ENCODE data around the gene TBCD.

The TBCD gene

DNA sequence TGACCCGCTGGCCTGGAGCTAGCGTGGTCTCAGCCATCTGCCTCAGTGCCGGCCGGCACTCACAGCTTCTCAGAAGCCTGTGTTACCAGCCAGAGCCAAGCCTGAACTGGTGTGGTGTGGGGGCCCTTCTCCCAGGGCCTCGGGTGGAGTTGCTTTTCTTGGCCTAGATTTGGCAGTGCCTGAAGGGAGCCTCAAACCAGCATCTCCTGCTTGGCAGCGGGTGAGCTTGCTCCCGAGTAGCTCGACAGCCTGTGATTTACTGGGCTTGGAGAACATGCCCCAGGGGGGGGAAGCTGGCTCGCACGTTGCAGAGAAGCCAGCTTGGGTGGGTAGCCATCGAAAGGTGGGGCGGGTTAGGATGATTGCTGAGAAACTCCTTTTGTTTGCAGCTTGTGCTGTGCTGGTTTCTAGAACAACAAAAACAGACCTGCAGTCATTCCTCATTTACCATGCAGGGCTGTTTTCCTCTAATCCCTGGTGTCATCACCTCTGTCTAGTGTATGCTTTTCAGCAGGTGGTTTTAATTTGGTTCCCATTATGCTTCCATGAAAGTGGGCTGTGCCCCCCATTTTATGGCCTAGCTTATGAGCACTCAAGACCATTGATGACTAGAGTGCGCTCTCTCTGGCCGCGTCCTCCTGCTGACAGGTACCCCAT, 42.2 kb downstream of the TBCD start:
- DNase-seq = no peak

GRCh38 chr17:82794781-82795482, 43.1 kb downstream of the TBCD start:
- no peak for DNase-seq

GRCh38 chr17:82795615-82796014, 43.8 kb downstream of the TBCD start:
- DNase-seq = no peak

DNA sequence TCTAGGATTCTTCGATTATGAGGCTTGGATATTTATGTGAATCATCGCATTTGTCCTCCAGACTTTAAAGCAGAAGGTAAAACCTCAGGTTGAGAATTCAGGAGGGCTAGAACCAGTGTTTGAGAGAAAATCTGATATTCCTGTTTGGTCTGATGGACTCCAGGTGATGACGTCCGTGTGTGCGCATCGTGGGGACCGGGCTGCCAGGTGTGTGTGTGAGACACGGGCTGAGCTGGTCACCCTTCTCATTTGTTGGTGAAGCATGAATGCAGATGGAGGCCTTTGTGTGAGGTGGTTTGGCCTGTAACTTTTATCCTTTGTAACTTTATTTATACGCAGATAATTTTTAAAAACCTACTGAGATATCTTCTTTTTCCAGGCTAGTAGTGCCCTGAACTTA, 45.2 kb downstream of the TBCD start:
- no peak for DNase-seq

DNA sequence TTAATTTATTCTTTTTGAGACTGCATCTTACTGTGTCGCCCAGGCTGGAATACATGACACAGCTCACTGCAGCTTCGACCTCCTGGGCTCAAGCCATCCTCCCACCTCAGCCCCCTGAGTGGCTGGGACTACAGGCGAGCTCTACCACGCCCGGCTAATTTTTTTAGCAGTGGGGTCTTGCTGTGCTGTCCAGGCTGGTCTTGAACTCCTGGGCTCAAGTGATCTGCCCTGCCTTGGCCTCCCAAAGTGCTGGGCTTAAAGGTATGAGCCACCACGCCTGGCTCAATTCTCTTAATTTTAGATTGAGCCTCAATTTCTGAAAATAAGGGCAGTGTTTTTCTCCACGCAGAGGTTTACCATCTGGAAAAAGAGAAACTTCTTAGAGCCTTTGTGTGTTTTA, 46.9 kb downstream of the TBCD start:
- DNase-seq = no peak

DNA sequence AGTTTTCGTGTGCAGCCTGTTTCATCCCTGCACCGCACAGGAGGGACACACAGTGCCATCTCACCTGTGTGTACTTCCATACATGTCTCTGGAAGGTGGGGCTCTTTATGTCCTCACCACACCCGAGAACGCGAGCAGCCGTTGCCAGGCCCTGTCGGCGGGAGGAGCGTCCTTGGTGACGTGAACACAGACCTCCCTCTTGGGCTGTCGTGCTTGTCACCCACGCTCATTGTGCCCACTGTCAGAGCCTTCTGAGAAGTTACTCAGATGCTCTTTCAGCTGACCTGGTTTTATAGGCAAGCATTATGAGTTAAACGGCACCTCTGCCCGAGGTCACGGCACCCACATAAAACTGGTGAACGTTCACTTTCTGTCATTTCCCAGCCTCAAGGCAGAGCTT, 47.7 kb downstream of the TBCD start:
- no peak for DNase-seq

- no peak for DNase-seq
Observed at GRCh38 chr17:82800885-82801284, 49.0 kb downstream of the TBCD start.

DNA sequence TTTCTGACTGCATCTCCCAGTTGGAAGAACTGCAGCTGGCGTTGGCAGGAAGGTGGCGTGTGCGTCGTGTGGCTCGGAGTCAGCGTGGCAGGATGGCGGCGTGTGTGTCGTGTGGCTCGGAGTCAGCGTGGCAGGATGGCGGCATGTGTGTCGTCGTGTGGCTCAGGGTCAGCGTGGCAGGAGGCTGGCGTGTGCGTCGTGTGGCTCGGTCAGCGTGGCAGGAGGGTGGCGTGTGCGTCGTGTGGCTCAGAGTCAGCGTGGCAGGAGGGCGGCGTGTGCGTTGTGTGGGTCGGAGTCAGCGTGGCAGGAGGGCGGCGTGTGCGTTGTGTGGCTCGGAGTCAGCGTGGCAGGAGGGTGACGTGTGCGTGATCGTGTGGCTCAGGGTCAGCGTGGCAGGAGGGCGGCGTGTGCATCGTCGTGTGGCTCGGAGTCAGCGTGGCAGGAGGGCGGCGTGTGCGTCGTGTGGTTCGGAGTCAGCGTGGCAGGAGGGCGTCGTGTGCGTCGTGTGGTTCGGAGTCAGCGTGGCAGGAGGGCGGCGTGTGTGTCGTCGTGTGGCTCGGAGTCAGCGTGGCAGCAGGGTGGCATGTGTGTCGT, 49.6 kb downstream of the TBCD start:
- DNase-seq = no peak

- DNase-seq = no peak
Observed at GRCh38 chr17:82802075-82802780, 50.4 kb downstream of the TBCD start.

DNA sequence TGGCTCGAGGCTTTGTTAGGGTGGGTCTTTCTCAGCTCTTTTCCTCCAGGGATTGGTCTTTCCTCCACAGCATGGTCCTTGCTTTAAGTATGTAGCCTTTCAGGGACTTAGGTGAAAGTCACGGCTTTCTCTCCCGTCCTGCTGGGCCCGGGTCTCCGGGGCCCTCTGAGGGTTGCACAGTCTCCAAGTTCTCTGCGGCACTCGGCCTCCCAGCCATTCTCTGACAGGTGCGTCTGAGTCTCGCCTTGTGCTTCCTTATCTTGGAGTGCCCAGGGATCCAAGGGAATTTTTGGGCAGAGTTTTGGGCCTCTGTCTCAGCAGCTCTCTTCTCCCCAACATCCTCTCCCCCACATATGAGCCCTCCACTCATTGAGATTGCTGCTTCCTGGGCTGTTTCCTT, 51.3 kb downstream of the TBCD start:
- no peak for DNase-seq

DNA sequence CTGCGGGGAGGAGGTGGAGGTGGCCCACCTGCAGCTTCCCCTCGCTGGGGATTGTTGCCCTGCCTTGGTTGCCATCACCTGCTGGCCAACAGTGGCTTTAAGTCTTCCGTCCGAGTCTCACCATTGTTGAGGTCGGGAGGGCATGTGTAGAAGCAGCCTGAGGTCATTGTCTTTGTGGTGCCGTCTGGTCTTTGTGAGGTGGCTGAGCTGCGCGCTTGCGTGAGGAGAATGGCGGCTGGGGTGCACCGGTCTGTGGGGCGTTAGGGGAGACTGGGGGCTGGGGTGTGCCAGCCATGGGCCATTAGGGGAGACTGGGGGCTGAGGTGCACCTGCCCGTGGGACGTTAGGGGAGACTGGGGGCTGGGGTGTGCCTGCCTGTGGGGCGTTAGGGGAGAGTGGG, 51.7 kb downstream of the TBCD start:
- DNase-seq = no peak

DNA sequence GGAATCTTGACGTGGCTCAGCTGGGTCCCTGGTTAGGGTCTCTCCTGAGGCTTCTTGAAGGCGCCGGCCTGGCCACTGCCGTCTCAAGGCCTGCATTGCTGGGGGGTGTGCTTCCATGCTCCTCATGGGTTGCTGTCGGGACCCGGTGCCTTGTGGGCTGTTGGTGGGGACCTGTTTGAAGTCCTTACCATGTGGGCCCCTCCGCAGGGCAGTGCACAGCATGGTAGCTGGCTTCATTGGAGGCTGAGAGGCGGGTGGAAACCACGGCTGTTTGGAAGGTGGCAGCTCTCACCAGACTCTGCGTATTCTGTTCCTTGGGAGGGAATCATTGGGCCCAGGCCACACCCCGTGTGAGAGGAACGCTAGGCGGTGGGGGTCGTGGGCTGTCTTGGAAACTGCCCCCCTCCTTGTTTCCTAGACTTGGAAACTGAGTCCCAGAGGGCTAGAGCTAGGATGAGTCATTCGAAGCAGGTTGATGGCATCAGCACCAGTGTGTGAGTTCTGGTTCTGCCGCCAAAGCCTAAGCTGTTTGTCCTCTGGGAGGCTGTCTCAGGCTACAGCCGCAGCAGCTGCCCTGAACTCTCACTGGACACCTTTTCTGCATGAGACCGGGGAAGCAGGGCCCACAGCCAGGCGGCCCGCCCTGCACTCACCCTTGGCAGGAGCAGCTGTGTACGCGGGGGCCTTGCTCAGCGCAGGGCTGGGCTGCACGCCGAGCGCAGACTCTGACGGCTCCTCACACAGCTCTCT, 52.8 kb downstream of the TBCD start:
- DNase-seq = peak in 1 of 2 donors; percentile 12

DNA sequence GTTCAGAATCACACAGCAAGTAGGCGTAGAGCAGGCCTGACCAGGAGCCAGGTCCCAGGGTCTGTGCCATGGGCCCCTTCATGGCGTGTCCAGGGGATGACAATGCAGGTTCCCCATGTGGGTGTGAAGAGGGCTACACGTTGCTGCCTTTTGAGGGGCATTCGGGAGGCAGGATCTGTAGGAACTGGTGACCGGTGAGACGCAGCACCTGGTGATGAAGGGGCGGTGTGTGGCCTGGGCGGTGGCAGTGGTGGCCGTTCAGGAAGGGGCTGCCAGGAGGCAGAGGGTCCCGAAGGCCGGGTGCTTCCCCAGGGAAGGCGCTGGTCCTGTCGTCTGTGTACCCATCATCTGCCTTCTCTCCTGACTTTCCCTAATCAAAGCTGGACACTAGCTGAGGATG, 53.4 kb downstream of the TBCD start:
- DNase-seq = no peak

DNA sequence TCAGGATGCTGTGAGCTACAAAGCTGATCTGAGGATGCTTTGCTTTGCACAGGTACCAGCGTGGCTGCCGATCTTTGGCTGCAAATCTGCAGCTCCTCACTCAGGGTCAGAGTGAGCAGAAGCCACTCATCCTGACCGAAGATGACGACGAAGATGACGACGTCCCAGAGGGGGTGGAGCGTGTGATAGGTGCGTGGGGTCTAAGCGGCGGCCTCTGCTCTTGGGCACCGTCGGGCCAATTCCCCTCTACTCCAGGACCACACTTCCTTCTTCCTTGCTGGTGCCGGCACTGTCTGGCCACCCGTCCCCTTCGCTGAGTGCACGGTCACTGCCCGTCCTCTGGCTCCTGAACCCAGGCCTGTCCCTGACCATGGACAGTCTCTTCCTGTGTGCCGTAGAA, 54.0 kb downstream of the TBCD start:
- no peak for DNase-seq

GRCh38 chr17:82806645-82807044, 54.8 kb downstream of the TBCD start:
- no peak for DNase-seq

DNA sequence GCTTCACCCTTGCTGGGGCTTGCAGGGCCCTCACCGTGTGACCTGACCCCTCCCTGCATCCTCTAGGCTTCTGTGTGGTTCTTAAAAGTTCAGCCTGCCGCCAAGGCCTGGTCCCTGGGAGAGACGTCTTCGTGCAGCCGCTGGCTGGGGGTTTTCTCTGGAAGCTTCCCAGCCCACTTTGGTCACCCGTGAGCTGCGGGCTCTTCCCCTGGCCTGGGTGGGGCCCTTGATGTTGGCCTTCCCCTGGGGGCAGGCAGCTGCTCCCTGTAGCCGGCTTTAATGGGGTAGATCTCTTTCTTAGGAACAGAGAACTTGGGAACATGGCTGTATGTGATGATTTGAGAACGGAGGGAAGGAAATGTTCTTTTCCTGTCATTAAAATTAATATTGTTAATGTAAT, 55.2 kb downstream of the TBCD start:
- DNase-seq = no peak

GRCh38 chr17:82807562-82807961, 55.7 kb downstream of the TBCD start:
- no peak for DNase-seq

DNA sequence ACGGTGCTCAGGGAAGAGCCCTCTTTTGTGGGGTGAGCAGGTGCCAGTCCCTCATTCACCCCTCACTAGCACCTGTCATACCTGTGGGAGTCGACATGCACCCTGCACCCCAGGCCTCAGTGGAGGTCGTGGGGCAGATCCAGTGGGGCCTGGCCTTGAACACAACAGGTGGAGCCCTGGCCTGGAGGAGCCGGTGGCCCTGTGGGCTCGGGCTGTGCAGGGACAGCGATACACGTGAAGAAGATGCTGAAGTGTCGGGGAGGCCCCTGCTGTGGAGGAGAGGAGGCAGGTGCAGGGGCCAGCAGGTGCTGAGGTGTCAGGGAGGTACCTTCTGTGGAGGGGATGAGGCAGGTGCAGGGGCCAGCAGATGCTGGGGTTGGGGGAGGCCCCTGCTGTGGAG, 56.1 kb downstream of the TBCD start:
- no peak for DNase-seq

DNA sequence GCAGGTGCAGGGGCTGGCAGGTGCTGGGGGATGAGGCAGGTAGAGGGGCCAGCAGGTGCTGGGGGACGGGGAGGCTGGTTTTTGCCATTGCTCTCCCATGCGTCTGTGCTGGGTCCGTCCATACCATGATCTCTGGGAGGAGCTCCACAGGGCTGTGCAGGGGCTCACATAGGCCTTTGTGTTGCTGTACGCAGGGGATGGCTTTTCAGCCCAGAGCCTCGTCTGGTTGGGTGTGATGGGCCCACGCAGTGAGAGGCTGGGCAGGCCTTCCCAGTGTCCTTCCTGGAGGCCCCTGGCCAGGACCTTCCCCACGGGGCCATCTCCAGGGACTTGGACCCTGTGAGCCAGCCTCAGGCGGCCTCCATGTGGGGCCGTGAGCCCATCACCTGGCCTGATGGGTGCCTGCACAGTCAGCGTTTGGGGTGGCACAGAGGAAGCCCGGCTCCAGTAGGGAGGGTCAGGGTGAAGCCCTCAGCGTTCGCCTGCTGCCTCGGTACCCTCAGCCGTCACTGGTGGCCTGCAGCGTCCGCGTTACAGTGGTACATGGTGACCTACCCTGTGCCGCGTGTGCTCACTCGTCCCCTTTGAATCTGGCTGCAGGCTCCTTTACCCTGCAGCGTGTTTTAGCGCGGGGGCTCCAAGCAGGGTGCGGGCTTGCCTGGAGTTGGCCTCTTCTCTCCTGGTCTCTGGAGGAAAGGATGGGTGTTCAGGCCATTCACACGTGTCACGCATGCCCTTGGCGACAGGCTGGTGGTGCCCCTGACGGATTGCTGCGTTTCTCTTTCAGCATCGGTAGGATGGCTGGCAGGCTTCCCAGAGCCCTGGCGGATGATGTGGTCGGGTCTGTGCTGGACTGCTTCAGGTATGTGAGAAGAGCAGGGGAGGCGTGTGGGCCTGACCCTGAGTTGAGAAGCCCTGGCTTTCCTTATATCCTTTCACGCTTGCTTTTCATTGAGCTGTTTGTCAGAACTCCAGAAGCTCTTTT, 57.3 kb downstream of the TBCD start:
- DNase-seq = no peak

- no peak for DNase-seq
Observed at GRCh38 chr17:82810644-82811430, 59.0 kb downstream of the TBCD start.

- DNase-seq = no peak
Observed at GRCh38 chr17:82812058-82812457, 60.2 kb downstream of the TBCD start.
